Activated naive CD8-positive, alpha-beta T cell treated with anti-CD3 and anti-CD28 coated beads for 36 hours (primary cell): ENCODE measurements around the gene RDH16. TPM values are rescaled to one million over a fixed set of nuclear protein-coding genes. Genes with fewer than 3 reads are reported as not detected.

Source experiments
- DNase-seq: peaks from one replicate; pipeline ENCODE4 v3.0.0; 2021
- H3K27ac Mint-ChIP-seq: one replicate; pipeline ENCODE4 v1.8.0; 2022; ENCODE audit warnings: mild to moderate bottlenecking, moderate library complexity, mixed read lengths
- H3K27me3 Mint-ChIP-seq: one replicate; pipeline ENCODE4 v1.8.0; 2022; ENCODE audit warnings: mild to moderate bottlenecking, mixed read lengths
- H3K36me3 Mint-ChIP-seq: one replicate; pipeline ENCODE4 v1.8.0; 2021; ENCODE audit warnings: mild to moderate bottlenecking, mixed read lengths
- H3K4me1 Mint-ChIP-seq: one replicate; pipeline ENCODE4 v1.8.0; 2021; ENCODE audit warnings: mixed read lengths
- H3K4me3 Mint-ChIP-seq: one replicate; pipeline ENCODE4 v1.8.0; 2022; ENCODE audit warnings: mild to moderate bottlenecking, moderate library complexity, mixed read lengths
- H3K9me3 Mint-ChIP-seq: one replicate; pipeline ENCODE4 v1.8.0; 2022; ENCODE audit warnings: mixed read lengths
- total RNA-seq, 2 experiments: library from RNA; stranded (reverse); gene quantifications; one replicate each; pipeline ENCODE4 v1.2.3, GENCODE V29; 2021

RDH16 gene, protein sequence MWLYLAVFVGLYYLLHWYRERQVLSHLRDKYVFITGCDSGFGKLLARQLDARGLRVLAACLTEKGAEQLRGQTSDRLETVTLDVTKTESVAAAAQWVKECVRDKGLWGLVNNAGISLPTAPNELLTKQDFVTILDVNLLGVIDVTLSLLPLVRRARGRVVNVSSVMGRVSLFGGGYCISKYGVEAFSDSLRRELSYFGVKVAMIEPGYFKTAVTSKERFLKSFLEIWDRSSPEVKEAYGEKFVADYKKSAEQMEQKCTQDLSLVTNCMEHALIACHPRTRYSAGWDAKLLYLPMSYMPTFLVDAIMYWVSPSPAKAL
- total RNA-seq: under 1 TPM; 0.10 to 0.12 TPM

DNA sequence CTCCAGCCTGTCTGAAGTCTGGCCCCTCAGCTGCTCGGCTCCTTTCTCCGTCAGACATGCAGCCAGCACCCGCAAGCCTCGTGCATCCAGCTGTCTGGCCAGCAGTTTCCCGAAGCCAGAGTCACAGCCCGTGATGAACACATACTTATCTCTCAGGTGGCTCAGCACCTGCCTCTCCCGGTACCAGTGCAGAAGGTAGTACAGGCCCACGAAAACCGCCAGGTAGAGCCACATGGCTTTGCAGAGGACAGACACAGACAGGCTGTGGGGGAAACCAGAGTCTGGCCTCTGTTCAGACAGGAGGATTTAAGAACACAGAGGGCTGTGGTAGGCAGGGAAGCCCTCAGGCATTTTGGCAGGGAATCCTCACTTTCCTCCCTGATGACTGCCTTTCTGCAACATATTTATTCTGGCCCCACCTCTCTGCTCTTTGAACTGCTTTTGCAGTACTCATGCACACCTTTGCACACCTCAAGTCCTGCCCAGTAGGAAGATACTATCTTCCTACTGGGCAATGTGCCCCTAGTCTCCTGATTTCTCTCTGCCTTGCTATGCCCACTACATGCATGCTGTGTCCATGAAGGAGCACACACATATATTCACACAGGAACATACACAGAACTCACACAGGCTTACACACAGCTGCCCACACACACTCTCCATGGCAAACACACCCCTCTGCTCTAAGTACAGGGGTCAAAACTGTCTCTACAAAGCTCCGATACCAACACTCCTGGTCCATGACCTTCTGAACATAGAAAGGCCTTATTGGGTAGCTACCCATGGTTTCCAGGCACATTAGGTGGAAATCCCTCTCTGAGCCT lies at the start of gene RDH16:
Gene RDH16 (minus strand): TSS at position 380 of the 824 bp plus-strand sequence. CDS start 146 bp downstream, at position 234.
- Mint-ChIP-seq H3K27ac (no peak within 1 kb of the TSS), H3K27me3 (no peaks in the 10 kb centered on the region), H3K36me3 (no peaks in the 10 kb centered on the region), H3K4me1 (no peaks in the 10 kb centered on the region), H3K4me3 (no peak within 1 kb of the TSS), H3K9me3 (peaks cover 4% of the 10 kb centered on the region)
- no peak for DNase-seq

DNA sequence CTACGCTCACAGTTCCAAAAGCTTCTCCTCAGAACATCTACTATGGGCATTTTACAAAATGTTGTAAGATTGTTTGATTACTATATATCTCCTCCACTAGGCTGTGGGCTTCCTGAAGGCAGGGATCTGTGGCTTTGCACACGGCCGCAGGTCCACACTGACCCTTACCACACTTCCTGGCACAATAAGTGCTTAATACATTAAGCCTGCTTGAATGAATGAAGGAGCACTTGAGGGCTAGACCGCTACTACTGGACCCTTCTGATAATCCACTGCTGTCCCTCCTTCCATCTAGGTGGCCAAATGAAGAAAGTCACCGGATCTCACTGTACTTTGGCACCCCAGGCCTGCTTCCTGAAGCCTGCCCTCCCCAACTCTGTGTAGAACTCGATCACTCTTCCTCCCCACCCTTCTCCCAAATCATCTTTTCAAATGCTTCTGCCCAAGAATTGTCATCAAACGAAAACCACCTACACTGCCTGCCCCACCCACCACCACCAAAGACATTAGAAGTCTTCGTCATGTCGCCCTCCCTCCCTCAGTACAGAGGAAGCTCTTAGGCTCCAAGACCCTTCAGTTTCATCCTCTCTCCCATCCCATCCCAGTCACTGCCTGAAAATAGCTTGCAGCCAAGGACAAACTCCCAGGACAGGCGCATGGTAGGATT lies 49.5 kb upstream of the RDH16 start:
- H3K4me3 Mint-ChIP-seq: peak overlapping the region; percentile 82
- H3K27me3 Mint-ChIP-seq: no peaks in the 10 kb centered on the region
- H3K36me3 Mint-ChIP-seq: peaks cover 10% of the 10 kb centered on the region
- H3K9me3 Mint-ChIP-seq: no peaks in the 10 kb centered on the region
- no peak for DNase-seq
- H3K4me1 Mint-ChIP-seq: peaks cover 39% of the 10 kb centered on the region
- H3K27ac Mint-ChIP-seq: peak overlapping the region; percentile 71

DNA sequence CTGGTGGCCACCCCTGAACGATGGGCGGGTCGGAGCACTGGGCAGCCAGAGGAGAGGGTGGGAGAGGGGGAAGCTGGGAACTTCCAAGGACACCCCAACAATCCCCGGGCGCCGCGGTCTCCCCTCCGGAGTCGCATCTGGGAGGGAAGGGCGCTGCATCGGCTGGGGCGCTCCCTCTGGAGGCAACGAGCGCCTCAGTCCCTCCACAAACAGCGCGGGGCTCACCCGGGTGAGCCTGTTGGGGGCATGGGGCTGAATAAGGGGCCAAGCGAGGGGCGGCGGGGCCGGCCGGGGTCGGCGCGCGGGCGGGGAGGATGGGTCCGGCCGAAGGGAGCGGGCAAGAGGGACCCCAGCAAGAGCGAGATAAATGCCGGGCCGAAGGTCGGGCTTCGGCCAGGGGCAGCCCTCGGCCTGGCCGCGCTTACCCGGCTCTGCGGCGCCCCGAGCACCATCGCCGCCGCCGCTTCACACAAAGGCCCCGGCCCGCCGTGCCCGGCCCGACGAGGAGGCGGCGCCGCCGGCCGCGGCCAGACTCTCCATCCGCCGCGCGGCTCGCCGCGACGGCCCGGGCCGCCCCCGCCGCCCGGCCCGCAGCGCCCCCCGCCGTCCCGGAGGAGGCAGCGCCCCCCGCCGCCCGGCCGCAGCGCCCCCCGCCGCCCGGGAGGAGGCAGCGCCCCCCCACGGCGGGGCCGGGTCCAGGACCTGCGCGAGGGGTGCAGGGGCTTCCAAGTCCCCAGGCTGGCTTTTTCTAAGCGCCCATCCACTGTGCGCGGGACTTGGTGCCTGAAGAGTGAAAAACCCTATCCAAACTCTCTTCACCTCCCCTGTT lies 48.8 kb upstream of the RDH16 start, which contains the start of gene ZBTB39:
Gene ZBTB39 (minus strand): TSS at position 567 of the 829 bp plus-strand sequence. CDS start 1,629 bp downstream, outside the sequence.
- no peaks in the 10 kb centered on the region for H3K27me3 Mint-ChIP-seq
- H3K4me3 Mint-ChIP-seq: peak within 1 kb of the TSS; percentile 88
- no peaks in the 10 kb centered on the region for H3K9me3 Mint-ChIP-seq
- peak within 1 kb of the TSS; percentile 72 for H3K27ac Mint-ChIP-seq
- peaks cover 10% of the 10 kb centered on the region for H3K36me3 Mint-ChIP-seq
- DNase-seq: peak; percentile 83
- peaks cover 38% of the 10 kb centered on the region for H3K4me1 Mint-ChIP-seq

DNA sequence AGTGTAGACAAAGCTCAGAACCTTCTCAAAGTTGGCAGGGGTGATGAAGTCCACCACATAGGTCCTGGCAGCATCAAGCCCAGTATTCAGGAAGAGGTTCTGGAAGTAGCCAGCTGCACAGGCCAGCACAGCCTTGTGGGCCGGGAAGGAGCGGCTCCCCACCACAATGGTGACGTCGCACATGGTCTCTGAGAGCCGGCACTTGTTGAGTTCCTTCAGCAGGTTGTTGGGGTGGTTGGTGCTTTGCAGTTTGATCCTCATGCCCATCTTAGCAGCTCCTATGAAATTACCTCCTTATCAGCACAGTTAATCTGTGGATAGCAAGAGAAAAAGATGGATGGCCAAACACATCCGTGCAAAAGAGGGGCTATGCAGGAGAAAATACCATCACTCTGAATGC lies 47.2 kb upstream of the RDH16 start:
- peaks cover 12% of the 10 kb centered on the region for H3K36me3 Mint-ChIP-seq
- DNase-seq: no peak
- no peaks in the 10 kb centered on the region for H3K9me3 Mint-ChIP-seq
- H3K4me3 Mint-ChIP-seq: no peak overlapping the region
- no peak overlapping the region for H3K27ac Mint-ChIP-seq
- peaks cover 50% of the 10 kb centered on the region for H3K4me1 Mint-ChIP-seq
- no peaks in the 10 kb centered on the region for H3K27me3 Mint-ChIP-seq

DNA sequence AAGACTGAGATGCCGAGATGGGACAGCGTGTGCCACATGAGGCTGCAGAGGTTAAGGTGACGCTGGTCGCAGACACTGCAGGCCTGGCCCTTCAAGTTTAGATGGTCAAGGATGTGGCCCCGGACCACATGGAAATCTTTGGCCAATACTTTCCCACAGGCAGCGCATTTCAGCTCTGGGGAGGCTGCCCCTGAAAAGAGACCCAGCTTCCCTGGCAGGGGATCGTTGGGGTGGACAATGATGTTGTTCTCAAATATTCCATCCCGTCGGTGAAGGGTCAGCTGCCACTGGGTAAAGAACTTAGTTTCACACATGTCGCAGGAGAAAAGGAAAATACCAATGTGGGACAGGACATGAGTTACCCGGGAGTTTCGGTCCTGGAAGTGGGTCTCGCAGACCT lies 46.0 kb upstream of the RDH16 start:
- peaks cover 16% of the 10 kb centered on the region for H3K36me3 Mint-ChIP-seq
- H3K9me3 Mint-ChIP-seq: no peaks in the 10 kb centered on the region
- H3K4me1 Mint-ChIP-seq: peaks cover 55% of the 10 kb centered on the region
- DNase-seq: no peak
- H3K27me3 Mint-ChIP-seq: no peaks in the 10 kb centered on the region
- H3K27ac Mint-ChIP-seq: no peak overlapping the region
- H3K4me3 Mint-ChIP-seq: no peak overlapping the region

DNA sequence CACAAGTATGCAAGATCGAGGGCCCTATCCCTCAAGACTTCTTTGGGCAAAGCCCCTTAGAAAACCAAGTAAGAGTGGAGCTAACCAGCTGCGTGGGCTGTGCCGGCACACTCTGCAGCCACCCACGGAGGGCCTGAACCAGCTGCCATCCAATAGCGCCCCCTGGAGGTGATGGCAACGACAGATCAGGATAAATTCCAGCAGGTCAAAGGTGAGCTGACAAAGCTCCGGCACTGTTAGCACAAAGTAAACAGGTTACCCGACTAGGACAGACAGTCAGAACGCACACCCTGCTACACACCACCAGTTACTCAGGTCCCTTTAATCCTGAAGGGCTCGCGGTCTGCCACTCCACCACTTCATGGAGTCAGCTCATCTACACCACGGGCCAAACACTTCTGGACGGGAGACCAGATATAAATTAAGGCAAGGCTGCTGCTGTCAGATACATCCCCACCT lies 44.1 kb upstream of the RDH16 start:
- Mint-ChIP-seq H3K27ac (no peak overlapping the region), H3K4me1 (peaks cover 48% of the 10 kb centered on the region), H3K4me3 (no peak overlapping the region), H3K36me3 (peaks cover 22% of the 10 kb centered on the region), H3K9me3 (no peaks in the 10 kb centered on the region), H3K27me3 (no peaks in the 10 kb centered on the region)
- DNase-seq: peak; percentile 74

DNA sequence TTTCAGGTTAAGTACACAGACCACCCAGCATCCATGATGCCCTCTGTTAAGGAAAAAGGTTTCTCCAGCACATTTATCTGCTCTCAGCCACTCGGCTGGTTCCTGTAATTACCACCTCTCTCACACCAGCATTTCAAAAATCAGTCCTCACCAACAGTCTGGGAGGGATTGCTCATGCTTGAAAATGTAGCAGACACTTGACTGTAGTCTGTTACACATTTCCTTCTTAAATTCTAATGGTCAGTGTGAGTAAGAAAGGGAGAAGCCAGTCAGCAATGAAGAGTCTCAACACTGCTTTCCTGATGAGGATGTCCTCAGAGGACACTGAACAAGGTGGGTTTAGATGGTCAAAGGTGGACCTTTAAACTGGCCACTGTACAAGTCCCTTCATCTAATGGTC lies 43.0 kb upstream of the RDH16 start:
- Mint-ChIP-seq H3K36me3 (peaks cover 22% of the 10 kb centered on the region), H3K4me1 (peaks cover 47% of the 10 kb centered on the region)

DNA sequence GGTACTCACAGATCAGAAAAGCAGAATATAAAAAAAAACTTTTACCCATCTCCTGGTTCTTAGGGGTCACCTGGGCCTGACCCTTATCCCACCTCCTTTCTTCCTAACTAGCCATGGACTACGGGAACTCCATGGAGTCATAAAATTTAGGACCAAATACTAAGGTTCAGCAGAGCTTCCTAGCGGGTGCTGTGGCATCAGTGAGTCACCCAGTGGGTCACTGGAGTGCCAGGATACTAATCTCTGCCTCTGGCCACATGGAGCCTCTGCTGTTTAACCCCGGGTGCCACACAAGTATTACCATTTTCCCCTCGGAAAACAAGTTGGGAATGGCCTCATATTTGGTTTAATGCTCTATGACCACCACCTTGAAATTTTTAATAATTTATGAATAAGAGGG lies 42.0 kb upstream of the RDH16 start:
- no peaks in the 10 kb centered on the region for H3K27me3 Mint-ChIP-seq
- no peak overlapping the region for H3K4me3 Mint-ChIP-seq
- H3K36me3 Mint-ChIP-seq: peaks cover 22% of the 10 kb centered on the region

More for the DNA sequence above, 43.0 kb upstream of the RDH16 start:
- Mint-ChIP-seq H3K4me3 (no peak overlapping the region), H3K27ac (no peak overlapping the region), H3K27me3 (no peaks in the 10 kb centered on the region), H3K9me3 (no peaks in the 10 kb centered on the region)
- no peak for DNase-seq

DNA sequence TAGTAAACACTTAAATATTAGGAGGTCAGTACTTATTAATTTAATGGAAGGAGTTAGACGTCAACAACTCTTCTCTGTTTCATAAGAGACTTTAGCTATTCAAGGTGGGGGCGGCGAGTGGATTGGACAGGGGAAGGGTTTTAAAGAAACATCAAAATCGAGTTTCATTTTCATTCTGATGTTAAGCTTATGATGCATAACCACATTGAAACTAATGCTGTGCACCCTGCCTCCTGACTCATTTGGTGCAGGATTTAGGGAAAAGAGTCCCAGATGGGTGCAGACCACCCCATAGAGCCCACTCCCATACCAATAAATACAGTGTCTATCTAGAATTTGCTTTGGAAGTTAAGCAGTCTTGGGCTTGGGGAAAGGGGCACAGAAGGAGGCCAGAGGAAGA lies 41.6 kb upstream of the RDH16 start:
- Mint-ChIP-seq H3K27me3 (no peaks in the 10 kb centered on the region), H3K36me3 (peaks cover 19% of the 10 kb centered on the region), H3K4me3 (no peak overlapping the region), H3K9me3 (no peaks in the 10 kb centered on the region), H3K27ac (peak overlapping the region; percentile 65), H3K4me1 (peaks cover 43% of the 10 kb centered on the region)
- DNase-seq: peak; percentile 59

More for the DNA sequence above, 42.0 kb upstream of the RDH16 start:
- DNase-seq: no peak
- peak overlapping the region; percentile 17 for H3K27ac Mint-ChIP-seq
- H3K4me1 Mint-ChIP-seq: peaks cover 43% of the 10 kb centered on the region
- H3K9me3 Mint-ChIP-seq: no peaks in the 10 kb centered on the region

DNA sequence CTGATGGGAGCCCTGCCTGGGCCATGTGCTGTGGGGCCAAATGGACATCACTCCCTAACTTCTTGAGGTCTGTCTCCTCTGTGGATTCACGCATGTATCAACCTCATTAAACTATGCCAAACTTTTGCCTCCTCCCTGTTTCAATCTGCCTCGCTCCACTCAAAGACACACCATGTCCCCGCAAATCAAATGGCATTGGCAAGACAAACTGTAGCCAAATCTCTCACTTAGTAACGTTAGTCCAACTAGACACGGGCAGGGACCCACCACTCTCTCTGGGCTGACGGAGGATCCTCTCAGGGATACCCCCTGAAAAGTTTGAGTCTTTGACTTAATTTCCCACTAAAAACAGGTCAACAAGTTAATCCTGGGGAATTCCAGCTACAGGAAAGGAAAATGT lies 40.9 kb upstream of the RDH16 start:
- H3K4me1 Mint-ChIP-seq: peaks cover 43% of the 10 kb centered on the region

DNA sequence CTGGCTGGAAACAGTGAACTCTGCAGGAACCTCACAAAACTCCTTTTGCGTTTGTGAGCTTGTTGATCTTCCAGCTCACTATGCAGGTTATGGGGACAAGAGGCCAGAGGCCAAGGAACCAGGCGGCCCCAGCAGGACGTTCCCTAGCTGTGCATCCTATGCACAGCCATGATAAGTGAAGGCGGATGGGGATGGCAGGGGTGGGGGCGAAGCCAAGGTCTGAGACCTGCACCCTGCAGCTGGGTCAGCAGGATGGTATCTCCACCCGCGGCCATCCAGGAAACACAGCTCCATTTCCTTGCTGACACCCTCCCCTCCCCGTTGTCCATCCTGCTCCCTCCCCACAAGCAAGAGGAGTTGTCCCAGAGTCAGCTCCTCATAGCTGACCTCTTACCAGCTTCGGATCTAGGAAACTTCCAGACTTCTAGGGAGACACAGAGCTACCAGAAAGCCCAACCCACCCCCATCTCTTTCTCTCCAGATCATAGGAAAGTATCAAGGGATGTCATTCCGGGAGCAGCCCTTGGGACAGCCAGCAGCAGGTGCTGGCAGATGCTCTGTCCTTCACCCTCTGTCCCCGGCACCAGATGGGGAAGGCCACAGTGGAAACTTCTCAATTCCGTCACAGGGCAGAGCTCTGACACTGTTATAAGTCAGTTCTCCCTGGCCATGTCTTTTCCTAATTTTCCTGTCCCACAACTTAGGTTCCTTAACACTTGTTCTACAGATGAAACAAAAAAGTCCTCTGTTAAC lies 39.6 kb upstream of the RDH16 start:
- Mint-ChIP-seq H3K36me3 (peaks cover 12% of the 10 kb centered on the region), H3K9me3 (no peaks in the 10 kb centered on the region)

More for the DNA sequence above, 40.9 kb upstream of the RDH16 start:
- Mint-ChIP-seq H3K27ac (peak overlapping the region; percentile 38), H3K36me3 (peaks cover 15% of the 10 kb centered on the region), H3K9me3 (no peaks in the 10 kb centered on the region), H3K4me3 (peak overlapping the region; percentile 26), H3K27me3 (no peaks in the 10 kb centered on the region)
- no peak for DNase-seq

DNA sequence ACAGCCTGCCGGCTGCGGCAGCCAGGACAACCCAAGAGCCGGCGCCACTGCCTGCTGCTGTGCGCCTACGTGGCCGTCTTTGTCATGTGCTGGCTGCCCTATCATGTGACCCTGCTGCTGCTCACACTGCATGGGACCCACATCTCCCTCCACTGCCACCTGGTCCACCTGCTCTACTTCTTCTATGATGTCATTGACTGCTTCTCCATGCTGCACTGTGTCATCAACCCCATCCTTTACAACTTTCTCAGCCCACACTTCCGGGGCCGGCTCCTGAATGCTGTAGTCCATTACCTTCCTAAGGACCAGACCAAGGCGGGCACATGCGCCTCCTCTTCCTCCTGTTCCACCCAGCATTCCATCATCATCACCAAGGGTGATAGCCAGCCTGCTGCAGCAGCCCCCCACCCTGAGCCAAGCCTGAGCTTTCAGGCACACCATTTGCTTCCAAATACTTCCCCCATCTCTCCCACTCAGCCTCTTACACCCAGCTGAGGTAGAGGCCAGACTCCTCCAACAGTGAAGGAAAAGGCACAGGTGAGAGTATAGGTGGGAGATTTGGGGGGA lies 38.6 kb upstream of the RDH16 start:
- H3K4me1 Mint-ChIP-seq: peaks cover 41% of the 10 kb centered on the region
- H3K36me3 Mint-ChIP-seq: peaks cover 12% of the 10 kb centered on the region
- no peaks in the 10 kb centered on the region for H3K27me3 Mint-ChIP-seq
- H3K4me3 Mint-ChIP-seq: no peak overlapping the region
- no peak for DNase-seq
- no peaks in the 10 kb centered on the region for H3K9me3 Mint-ChIP-seq
- no peak overlapping the region for H3K27ac Mint-ChIP-seq

More for the DNA sequence above, 39.6 kb upstream of the RDH16 start:
- no peak for DNase-seq
- Mint-ChIP-seq H3K4me3 (no peak overlapping the region), H3K27me3 (no peaks in the 10 kb centered on the region), H3K27ac (no peak overlapping the region), H3K4me1 (peaks cover 41% of the 10 kb centered on the region)

DNA sequence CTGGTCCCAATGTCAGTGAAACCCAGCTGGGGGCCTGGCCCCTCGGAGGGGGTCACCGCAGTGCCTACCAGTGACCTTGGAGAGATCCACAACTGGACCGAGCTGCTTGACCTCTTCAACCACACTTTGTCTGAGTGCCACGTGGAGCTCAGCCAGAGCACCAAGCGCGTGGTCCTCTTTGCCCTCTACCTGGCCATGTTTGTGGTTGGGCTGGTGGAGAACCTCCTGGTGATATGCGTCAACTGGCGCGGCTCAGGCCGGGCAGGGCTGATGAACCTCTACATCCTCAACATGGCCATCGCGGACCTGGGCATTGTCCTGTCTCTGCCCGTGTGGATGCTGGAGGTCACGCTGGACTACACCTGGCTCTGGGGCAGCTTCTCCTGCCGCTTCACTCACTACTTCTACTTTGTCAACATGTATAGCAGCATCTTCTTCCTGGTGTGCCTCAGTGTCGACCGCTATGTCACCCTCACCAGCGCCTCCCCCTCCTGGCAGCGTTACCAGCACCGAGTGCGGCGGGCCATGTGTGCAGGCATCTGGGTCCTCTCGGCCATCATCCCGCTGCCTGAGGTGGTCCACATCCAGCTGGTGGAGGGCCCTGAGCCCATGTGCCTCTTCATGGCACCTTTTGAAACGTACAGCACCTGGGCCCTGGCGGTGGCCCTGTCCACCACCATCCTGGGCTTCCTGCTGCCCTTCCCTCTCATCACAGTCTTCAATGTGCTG lies 38.0 kb upstream of the RDH16 start:
- Mint-ChIP-seq H3K4me1 (peaks cover 35% of the 10 kb centered on the region), H3K27ac (no peak overlapping the region)

More for the DNA sequence above, 38.0 kb upstream of the RDH16 start:
- Mint-ChIP-seq H3K9me3 (no peaks in the 10 kb centered on the region), H3K4me3 (no peak overlapping the region), H3K36me3 (peaks cover 12% of the 10 kb centered on the region), H3K27me3 (no peaks in the 10 kb centered on the region)
- no peak for DNase-seq
